HepG2 (cell line): Measurements from ENCODE around the gene UBE2L6. TPM values are rescaled to one million over a fixed set of nuclear protein-coding genes. Genes with fewer than 3 reads are reported as not detected.

Experiments
- ATF2 ChIP-seq: sonication (generic); formaldehyde crosslinking; IDR thresholded peaks from 2 replicates; pipeline ENCODE4 v1.4.0; 2020; ENCODE audit warnings: missing genetic modification reagents
- FLYWCH1 ChIP-seq: sonication (generic); formaldehyde crosslinking; IDR thresholded peaks from 2 replicates; pipeline ENCODE4 v1.8.1; 2023; ENCODE audit warnings: mild to moderate bottlenecking, missing genetic modification reagents
- FOXA3 ChIP-seq: IDR thresholded peaks from 2 replicates; pipeline ENCODE4 v1.6.1; 2016; ENCODE audit warnings: missing genetic modification reagents, missing compliant biosample characterization
- HDAC1 ChIP-seq: sonication (generic); formaldehyde crosslinking; IDR thresholded peaks from 2 replicates; pipeline ENCODE4 v1.5.1; 2020; ENCODE audit warnings: mild to moderate bottlenecking, missing genetic modification reagents
- HNF4A ChIP-seq: sonication (generic); formaldehyde crosslinking; IDR thresholded peaks from 2 replicates; pipeline ENCODE4 v1.4.0; 2020; ENCODE audit warnings: missing genetic modification reagents
- KDM4B ChIP-seq: sonication (generic); formaldehyde crosslinking; IDR thresholded peaks from 2 replicates; pipeline ENCODE4 v1.4.0; 2020; ENCODE audit warnings: missing genetic modification reagents
- MAX ChIP-seq: IDR thresholded peaks from 2 replicates; pipeline ENCODE4 v1.6.1; 2012; ENCODE audit warnings: inconsistent platforms
- PAX8 ChIP-seq: sonication (generic); formaldehyde crosslinking; IDR thresholded peaks from 2 replicates; pipeline ENCODE4 v1.8.0; 2022; ENCODE audit warnings: mild to moderate bottlenecking, missing genetic modification reagents, borderline replicate concordance
- PAXIP1 ChIP-seq: sonication (generic); formaldehyde crosslinking; conservative IDR thresholded peaks from 2 replicates; pipeline ENCODE4 v1.4.0; 2020; ENCODE audit warnings: mild to moderate bottlenecking, missing genetic modification reagents, moderate library complexity
- PITX1 ChIP-seq: sonication (generic); formaldehyde crosslinking; IDR thresholded peaks from 2 replicates; pipeline ENCODE4 v1.5.1; 2020; ENCODE audit warnings: mild to moderate bottlenecking, missing genetic modification reagents
- SAP130 ChIP-seq: IDR thresholded peaks from 2 replicates; pipeline ENCODE4 v1.6.1; 2016; ENCODE audit warnings: low read depth
- SOX13 ChIP-seq, 3 experiments: fragments of 450-650 bp in 1 of 3; sonication (generic) in 1 of 3; formaldehyde crosslinking in 1 of 3; IDR thresholded peaks in 2 of 3; conservative IDR thresholded peaks in 1 of 3; 2 replicates each; pipeline versions ENCODE4 v1.5.0 to v1.6.1; 2016 to 2020; ENCODE audit warnings: antibody characterized with exemption in 1 of 3, mild to moderate bottlenecking in 1 of 3, missing compliant biosample characterization in 1 of 3, missing genetic modification reagents in 1 of 3, moderate library complexity in 1 of 3
- TBX3 ChIP-seq: fragments of 450-650 bp; IDR thresholded peaks from 2 replicates; pipeline ENCODE4 v1.6.1; 2017; ENCODE audit warnings: antibody characterized with exemption, mild to moderate bottlenecking, inconsistent platforms, borderline replicate concordance
- YY1 ChIP-seq: IDR thresholded peaks from 2 replicates; pipeline ENCODE4 v1.6.1; 2011; ENCODE audit warnings: low read length, low read depth, moderate library complexity, mild to moderate bottlenecking; ENCODE audit not compliant: insufficient read depth, insufficient replicate concordance
- ZBTB42 ChIP-seq: sonication (generic); formaldehyde crosslinking; IDR thresholded peaks from 2 replicates; pipeline ENCODE4 v1.5.0; 2020; ENCODE audit warnings: mild to moderate bottlenecking, missing genetic modification reagents
- ZFX ChIP-seq: sonication (generic); formaldehyde crosslinking; IDR thresholded peaks from 2 replicates; pipeline ENCODE4 v1.4.0; 2020; ENCODE audit warnings: mild to moderate bottlenecking, low read depth, missing genetic modification reagents, moderate library complexity
- ZNF232 ChIP-seq: sonication (generic); formaldehyde crosslinking; IDR thresholded peaks from 2 replicates; pipeline ENCODE4 v1.4.0; 2020; ENCODE audit warnings: missing genetic modification reagents, borderline replicate concordance
- ZNF251 ChIP-seq: sonication (generic); formaldehyde crosslinking; IDR thresholded peaks from 2 replicates; pipeline ENCODE4 v1.9.0; 2021; ENCODE audit warnings: mild to moderate bottlenecking, missing genetic modification reagents
- ZNF280D ChIP-seq: sonication (generic); formaldehyde crosslinking; IDR thresholded peaks from 2 replicates; pipeline ENCODE4 v1.5.1; 2020; ENCODE audit warnings: mild to moderate bottlenecking, missing genetic modification reagents
- ZNF629 ChIP-seq: sonication (generic); formaldehyde crosslinking; conservative IDR thresholded peaks from 2 replicates; pipeline ENCODE4 v1.5.0; 2020; ENCODE audit warnings: missing genetic modification reagents
- ZNF672 ChIP-seq: sonication (generic); formaldehyde crosslinking; IDR thresholded peaks from 2 replicates; pipeline ENCODE4 v1.8.1; 2022; ENCODE audit warnings: missing genetic modification reagents
- ZSCAN22 ChIP-seq: sonication (generic); formaldehyde crosslinking; IDR thresholded peaks from 2 replicates; pipeline ENCODE4 v1.4.0; 2020; ENCODE audit warnings: mild to moderate bottlenecking, missing genetic modification reagents
- polyA plus RNA-seq, 8 experiments: library from polyadenylated mRNA; depleted of rRNA in 3 of 8; stranded (reverse) in 7 of 8; unstranded in 1 of 8; fragments of >200 nt; fragmentation: Illumina TruSeq in 4 of 8; extraction: Trizol in 4 of 8; gene quantifications; 2 replicates each; pipeline versions ENCODE4 v1.2.1 to v1.2.3, GENCODE V29; 2011 to 2016; ENCODE audit warnings: low read depth in 4 of 8, missing spikeins in 1 of 8, mixed read lengths in 1 of 8; ENCODE audit not compliant: insufficient read depth in 1 of 8
- total RNA-seq, 5 experiments: library from RNA; depleted of rRNA; stranded (reverse); fragments of >200 nt; fragmentation: Illumina TruSeq; extraction: Trizol; gene quantifications; 2 replicates each; pipeline ENCODE4 v1.2.3, GENCODE V29; 2016; ENCODE audit warnings: low read depth in 1 of 5

The UBE2L6 gene
- total and polyA plus RNA-seq, 2 of the 13 experiments (the other 11 are each of a cell fraction or from before 2014, with no cell fraction given): 30.3 to 30.4 TPM

GRCh38 chr11:57504511-57504910 lies 63.0 kb downstream of the UBE2L6 start (continued):
- 0 out of 2 replicates have a peak, but pooled peaks have one; percentile 16 for TF ChIP-seq PAXIP1 (CRISPR knock-in tag)
- TF ChIP-seq SAP130 (CRISPR knock-in tag): peak; percentile 24; the same call in 1 of the 2 replicates
- no peak for TF ChIP-seq FLYWCH1
- peak; percentile 44 for TF ChIP-seq HNF4A (CRISPR knock-in tag)
- TF ChIP-seq HDAC1 (CRISPR knock-in tag): no peak
- peak; percentile 42; the same call in 1 of the 2 replicates for TF ChIP-seq MAX
- no peak for TF ChIP-seq YY1
- no peak for TF ChIP-seq PAX8
- TF ChIP-seq PITX1 (CRISPR knock-in tag): no peak
- TF ChIP-seq FOXA3: peak; percentile 21; the same call in 1 of the 2 replicates
- no peak for TF ChIP-seq ATF2
- no peak for TF ChIP-seq KDM4B (CRISPR knock-in tag)
- no peak for TF ChIP-seq ZSCAN22 (CRISPR knock-in tag)
- TF ChIP-seq ZNF629 (CRISPR knock-in tag): 0 out of 2 replicates have a peak, but pooled peaks have one; percentile 13
- peak; percentile 24; the same call in 1 of the 2 replicates for TF ChIP-seq ZFX
- no peak for TF ChIP-seq ZNF672 (CRISPR knock-in tag)
- no peak for TF ChIP-seq ZNF280D
- TF ChIP-seq SOX13 (IDR thresholded peaks at IDR 0.05): no peak
- TF ChIP-seq SOX13 (CRISPR knock-in tag; conservative IDR thresholded peaks at IDR 0.05 in 1 of 2, IDR thresholded peaks at IDR 0.05 in 1 of 2): 0 out of 4 replicates have a peak, but pooled peaks of 1 of the 2 experiments have one; percentile 12
- no peak for TF ChIP-seq ZNF232 (CRISPR knock-in tag)
- TF ChIP-seq TBX3: no peak
- TF ChIP-seq ZBTB42: no peak
- no peak for TF ChIP-seq ZNF251 (CRISPR knock-in tag)
